A673 (cell line): Measurements from ENCODE around the gene GRB14.

Source experiments
- EZH2 ChIP-seq: fragments of 200-600 bp; sonication (generic); IDR thresholded peaks from 2 replicates; pipeline ENCODE4 v1.6.1; 2017; ENCODE audit warnings: borderline replicate concordance, low read depth, mild to moderate bottlenecking, mixed read lengths, antibody characterized with exemption, low read length; ENCODE audit not compliant: poor library complexity, severe bottlenecking
- TF ChIP-seq, protein P1 (sequence below): fragments of 300-800, 200-600 bp; sonication (generic); conservative IDR thresholded peaks from 2 replicates; pipeline ENCODE4 v1.5.1; 2017; ENCODE audit warnings: low read depth, mild to moderate bottlenecking, antibody characterized with exemption, low read length, moderate library complexity, mixed read lengths

DNA sequence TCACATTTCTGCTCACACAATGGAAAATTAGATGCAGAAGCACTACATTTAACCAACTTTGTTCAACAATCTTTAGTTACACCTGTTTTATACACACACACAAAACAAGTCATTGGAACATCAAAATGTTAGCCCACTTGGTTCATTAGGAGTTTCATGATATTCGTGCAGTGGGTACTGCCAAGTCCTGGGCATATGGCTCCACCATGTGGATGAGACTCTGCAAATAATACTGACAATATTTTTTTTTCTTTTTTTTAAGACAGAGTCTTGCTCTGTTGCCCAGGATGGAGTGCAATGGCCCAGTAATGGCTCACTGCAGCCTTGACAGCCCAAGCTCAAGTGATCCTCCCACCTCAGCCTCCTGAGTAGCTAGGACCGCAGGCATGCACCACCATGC, 34.5 kb upstream of the GRB14 start:
- TF ChIP-seq, protein P1, sequence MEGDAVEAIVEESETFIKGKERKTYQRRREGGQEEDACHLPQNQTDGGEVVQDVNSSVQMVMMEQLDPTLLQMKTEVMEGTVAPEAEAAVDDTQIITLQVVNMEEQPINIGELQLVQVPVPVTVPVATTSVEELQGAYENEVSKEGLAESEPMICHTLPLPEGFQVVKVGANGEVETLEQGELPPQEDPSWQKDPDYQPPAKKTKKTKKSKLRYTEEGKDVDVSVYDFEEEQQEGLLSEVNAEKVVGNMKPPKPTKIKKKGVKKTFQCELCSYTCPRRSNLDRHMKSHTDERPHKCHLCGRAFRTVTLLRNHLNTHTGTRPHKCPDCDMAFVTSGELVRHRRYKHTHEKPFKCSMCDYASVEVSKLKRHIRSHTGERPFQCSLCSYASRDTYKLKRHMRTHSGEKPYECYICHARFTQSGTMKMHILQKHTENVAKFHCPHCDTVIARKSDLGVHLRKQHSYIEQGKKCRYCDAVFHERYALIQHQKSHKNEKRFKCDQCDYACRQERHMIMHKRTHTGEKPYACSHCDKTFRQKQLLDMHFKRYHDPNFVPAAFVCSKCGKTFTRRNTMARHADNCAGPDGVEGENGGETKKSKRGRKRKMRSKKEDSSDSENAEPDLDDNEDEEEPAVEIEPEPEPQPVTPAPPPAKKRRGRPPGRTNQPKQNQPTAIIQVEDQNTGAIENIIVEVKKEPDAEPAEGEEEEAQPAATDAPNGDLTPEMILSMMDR = no peak
- no peak for TF ChIP-seq EZH2
